Neural progenitor cell (in vitro differentiated cells): ENCODE data around the gene FASTKD2.

Experiments used
- CTCF ChIP-seq: fragments of 200-600 bp; sonication (generic); IDR thresholded peaks from 2 replicates; pipeline ENCODE4 v1.5.1; 2017; ENCODE audit warnings: antibody characterized with exemption, mild to moderate bottlenecking
- EZH2 ChIP-seq: fragments of 200-600 bp; sonication (generic); IDR thresholded peaks from 2 replicates; pipeline ENCODE4 v1.6.1; 2017; ENCODE audit warnings: antibody characterized with exemption, mild to moderate bottlenecking, moderate library complexity

DNA sequence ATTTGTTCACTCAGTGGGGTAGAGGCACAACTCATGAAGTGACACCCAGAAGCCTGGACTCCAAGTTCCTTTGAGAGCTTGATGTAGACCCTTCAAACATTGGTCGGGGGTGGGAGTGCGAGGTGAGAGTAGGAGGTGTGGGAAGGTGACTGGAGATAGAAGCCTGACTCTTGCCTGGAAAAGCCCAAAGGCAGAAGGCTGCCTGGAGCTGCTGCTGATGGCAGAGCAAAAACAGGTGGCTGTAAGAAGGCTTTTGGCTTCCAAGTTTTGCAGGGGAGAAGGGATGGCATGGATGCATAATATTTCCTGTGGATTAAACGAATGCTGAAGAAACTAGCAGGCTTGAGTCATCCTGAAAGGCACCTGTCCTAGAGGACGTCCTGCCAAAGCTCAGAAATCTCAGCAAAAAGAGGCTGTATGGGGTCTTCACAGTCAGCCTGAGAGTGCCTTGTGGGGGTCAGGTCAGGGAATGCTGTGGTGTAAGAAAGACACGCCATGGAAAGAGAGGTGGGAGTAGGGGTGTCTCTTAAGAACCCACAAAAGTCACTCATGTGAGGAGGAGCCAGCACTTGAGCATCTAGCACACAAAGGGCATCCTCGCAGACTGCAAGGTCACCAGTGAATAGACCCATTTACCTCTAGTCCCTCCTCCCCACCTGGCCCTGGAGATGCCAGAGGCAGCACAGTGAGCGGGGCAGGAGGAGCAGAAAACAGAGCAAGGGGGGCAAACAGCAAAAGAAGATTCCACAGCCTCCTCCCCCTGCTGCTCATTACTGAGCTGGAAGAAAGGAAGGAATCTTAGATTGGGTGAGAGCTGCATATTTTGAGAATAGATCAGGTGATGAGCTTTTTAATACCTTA lies 37.5 kb downstream of the FASTKD2 start:
- no peak for TF ChIP-seq CTCF
- TF ChIP-seq EZH2 = no peak
